H1 (cell line): ENCODE measurements around the gene FOXL1. TPM values are rescaled to one million over a fixed set of nuclear protein-coding genes. Genes with fewer than 3 reads are reported as not detected.

Source experiments
- CHD2 ChIP-seq: IDR thresholded peaks from 2 replicates; pipeline ENCODE4 v1.6.1; 2012; ENCODE audit warnings: low read length, improper control_type of control experiment
- polyA plus RNA-seq, 7 experiments: library from polyadenylated mRNA; depleted of rRNA in 3 of 7; stranded (reverse) in 5 of 7; unstranded in 2 of 7; fragments of >200 nt in 5 of 7; fragments of 200-250 nt in 2 of 7; gene quantifications; 1 replicate in 5 of 7; 2 replicates in 1 of 7; 4 replicates in 1 of 7; pipeline versions ENCODE4 v1.2.1 to v1.2.3, GENCODE V29; 2011 to 2013; ENCODE audit warnings: missing spikeins in 2 of 7, mixed read lengths in 2 of 7
- total RNA-seq: library from RNA; stranded (reverse); fragmentation: NEBNext Ultra II Directional; extraction: Animal tissue kit (Norgen Biotek cat#: 25700); gene quantifications from 2 replicates; pipeline ENCODE4 v1.2.1, GENCODE V29; 2021

Gene FOXL1
- total and polyA plus RNA-seq, 2 of the 8 experiments (the other 6 are each of a cell fraction or from before 2014, with no cell fraction given), result 0.03 TPM; not detected in 1

- TF ChIP-seq CHD2, result no peak
Measured at GRCh38 chr16:86545954-86546637, 32.3 kb upstream of the FOXL1 start (continued).
